Activated CD8-positive, alpha-beta T cell treated with anti-CD3 and anti-CD28 coated beads for 36 hours (primary cell): ENCODE measurements around the gene TNS3. TPM values are rescaled to one million over a fixed set of nuclear protein-coding genes. Genes with fewer than 3 reads are reported as not detected.

Source experiments
- ATAC-seq: fragments of 200-7000 bp; cut with Tn5 transposase; one replicate; pipeline ENCODE4 v1.10.0; 2021; ENCODE audit warnings: mild to moderate bottlenecking, moderate library complexity
- CTCF ChIA-PET: fragments of 350-600 bp; sonication (Branson Sonifier 250); formaldehyde crosslinking; loops from one replicate; lab custom pipeline; 2021; ENCODE audit warnings: antibody characterized with exemption; lab: Charles Lee
- POLR2A ChIA-PET: fragments of 350-600 bp; sonication (Branson Sonifier 250); formaldehyde crosslinking; loops from one replicate; lab custom pipeline; 2021; ENCODE audit warnings: antibody characterized with exemption; lab: Charles Lee
- DNase-seq: peaks from one replicate; pipeline ENCODE4 v3.0.0-alpha.2; 2020
- H3K27ac Mint-ChIP-seq: one replicate; pipeline ENCODE4 v1.8.0; 2021; ENCODE audit warnings: mild to moderate bottlenecking, mixed read lengths
- H3K27me3 Mint-ChIP-seq: one replicate; pipeline ENCODE4 v1.8.0; 2021; ENCODE audit warnings: mixed read lengths
- H3K36me3 Mint-ChIP-seq: one replicate; pipeline ENCODE4 v1.8.0; 2021; ENCODE audit warnings: low read depth, mixed read lengths
- H3K4me1 Mint-ChIP-seq: one replicate; pipeline ENCODE4 v1.8.0; 2021; ENCODE audit warnings: low read depth, mixed read lengths
- H3K4me3 Mint-ChIP-seq: one replicate; pipeline ENCODE4 v1.8.0; 2021; ENCODE audit warnings: mild to moderate bottlenecking, moderate library complexity, mixed read lengths
- H3K9me3 Mint-ChIP-seq: one replicate; pipeline ENCODE4 v1.8.0; 2021; ENCODE audit warnings: mixed read lengths
- CTCF ChIP-seq: fragments of 200-600 bp; IDR thresholded peaks from one replicate; pipeline ENCODE4 v1.8.0; 2022; ENCODE audit warnings: antibody characterized with exemption, mild to moderate bottlenecking
- intact Hi-C: fragments of 100-400 bp; cut with micrococcal nuclease; formaldehyde crosslinking; loops from one replicate; pipeline ENCODE4 v1.10.0; 2022
- total RNA-seq, 2 experiments: library from RNA; stranded (reverse); gene quantifications; one replicate each; pipeline ENCODE4 v1.2.3, GENCODE V29; 2021

TNS3 gene
- total RNA-seq, 2 experiments from 2014 or later, result 0.04 to 0.16 TPM

DNA sequence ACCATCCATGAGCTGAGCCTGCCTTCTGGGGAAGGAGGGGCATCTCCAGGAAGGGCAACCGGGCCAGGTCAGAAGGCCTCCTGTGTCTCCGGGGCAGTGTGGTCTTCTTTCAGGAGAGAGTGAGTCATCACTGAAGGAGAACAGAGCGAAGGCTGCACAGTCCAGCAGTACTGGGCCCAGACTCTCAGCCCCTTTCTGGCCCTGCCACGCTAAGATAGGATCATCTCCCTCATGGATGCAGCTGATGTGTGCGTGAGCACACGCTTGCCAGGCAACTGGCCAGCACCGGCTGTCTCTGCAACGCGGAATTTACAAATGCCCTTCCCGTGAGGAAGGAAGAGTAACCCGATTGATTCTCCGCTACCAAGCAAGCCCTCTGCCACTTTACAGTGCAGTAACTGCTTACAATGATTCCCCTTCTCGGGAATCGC lies 328.2 kb downstream of the TNS3 start:
- Mint-ChIP-seq H3K4me3 (no peak overlapping the region), H3K9me3 (peaks cover 7% of the 10 kb centered on the region), H3K36me3 (no peaks in the 10 kb centered on the region), H3K4me1 (peaks cover 3% of the 10 kb centered on the region), H3K27ac (no peak overlapping the region), H3K27me3 (peaks cover 40% of the 10 kb centered on the region)
- intact Hi-C loops, result no loop called here
- ChIA-PET CTCF (interaction anchor here (0.6 to 2.0 kb wide), 7 partner anchors 9 to 561 kb away, joined by 3 to 16 read pairs (median 3); no protein-coding TSS in a partner anchor), POLR2A (no interaction called here)
- TF ChIP-seq CTCF, result no peak
- DNase-seq (peak; percentile 5), ATAC-seq (no peak)

DNA sequence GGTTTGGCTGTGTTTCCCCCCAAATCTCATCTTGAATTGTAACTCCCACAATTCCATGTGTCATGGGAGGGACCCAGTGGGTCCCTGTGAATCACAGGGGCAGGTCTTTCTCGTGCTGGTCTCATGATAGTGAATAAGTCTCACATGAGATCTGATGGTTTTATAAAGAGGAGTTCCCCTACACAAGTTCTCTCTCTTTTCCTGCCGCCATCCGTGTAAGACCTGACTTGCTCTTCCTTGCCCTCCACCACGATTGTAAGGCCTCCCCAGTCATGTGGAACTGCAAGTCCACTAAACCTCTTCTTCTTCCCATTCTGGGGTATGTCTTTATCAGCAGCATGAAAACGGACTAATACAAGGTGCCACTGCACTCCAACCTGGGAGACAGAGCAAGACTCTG lies 329.2 kb downstream of the TNS3 start:
- intact Hi-C loops, result no loop called here
- Mint-ChIP-seq H3K4me1 (peaks cover 3% of the 10 kb centered on the region), H3K9me3 (peaks cover 7% of the 10 kb centered on the region), H3K27me3 (peaks cover 38% of the 10 kb centered on the region), H3K27ac (no peak overlapping the region), H3K4me3 (no peak overlapping the region), H3K36me3 (no peaks in the 10 kb centered on the region)
- ATAC-seq (no peak), DNase-seq (no peak)
- no peak for TF ChIP-seq CTCF
- CTCF ChIA-PET, result interaction anchor here (1.0 to 2.0 kb wide), 2 partner anchors 13 to 14 kb away, joined by 3 to 16 read pairs; no protein-coding TSS in a partner anchor
- POLR2A ChIA-PET, result no interaction called here

DNA sequence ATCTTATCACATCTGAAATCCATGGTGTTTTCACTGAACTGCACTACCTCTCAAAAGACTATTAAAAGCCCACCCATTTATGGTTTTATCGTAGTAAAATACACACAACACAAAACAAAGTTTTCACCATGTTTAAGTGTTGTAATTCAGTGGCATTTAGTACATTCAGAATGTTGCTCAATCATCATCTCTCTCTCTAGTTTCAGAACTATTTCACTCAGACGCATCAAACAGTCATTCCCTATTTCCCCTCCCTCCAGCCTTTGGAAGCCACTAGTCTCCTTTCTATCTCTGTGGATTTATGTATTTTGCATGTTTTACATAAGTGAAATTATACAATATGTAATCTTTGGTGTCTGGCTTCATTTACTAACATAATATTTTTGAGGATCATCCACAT lies 332.6 kb downstream of the TNS3 start:
- H3K27ac Mint-ChIP-seq, result no peak overlapping the region
- intact Hi-C loops, result no loop called here
- peaks cover 7% of the 10 kb centered on the region for H3K9me3 Mint-ChIP-seq
- H3K4me3 Mint-ChIP-seq, result no peak overlapping the region
- H3K36me3 Mint-ChIP-seq, result no peaks in the 10 kb centered on the region
- TF ChIP-seq CTCF, result no peak
- DNase-seq (no peak), ATAC-seq (no peak)
- ChIA-PET POLR2A (no interaction called here), CTCF (interaction anchor here (1.0 kb wide), 1 partner anchor 17 kb away, joined by 3 read pairs; no protein-coding TSS in a partner anchor)
- H3K4me1 Mint-ChIP-seq, result no peaks in the 10 kb centered on the region
- peaks cover 20% of the 10 kb centered on the region for H3K27me3 Mint-ChIP-seq

- H3K9me3 Mint-ChIP-seq, result peaks cover 7% of the 10 kb centered on the region
- H3K27ac Mint-ChIP-seq, result no peak overlapping the region
- DNase-seq (no peak), ATAC-seq (no peak)
- H3K36me3 Mint-ChIP-seq, result no peaks in the 10 kb centered on the region
- TF ChIP-seq CTCF, result no peak
- H3K27me3 Mint-ChIP-seq, result peaks cover 18% of the 10 kb centered on the region
- H3K4me1 Mint-ChIP-seq, result no peaks in the 10 kb centered on the region
- H3K4me3 Mint-ChIP-seq, result no peak overlapping the region
- intact Hi-C loops, result no loop called here
- ChIA-PET CTCF (interaction anchor here (1.0 kb wide), 1 partner anchor 17 kb away, joined by 3 read pairs; no protein-coding TSS in a partner anchor), POLR2A (no interaction called here)
Measured at GRCh38 chr7:47248797-47249196, 333.1 kb downstream of the TNS3 start.

DNA sequence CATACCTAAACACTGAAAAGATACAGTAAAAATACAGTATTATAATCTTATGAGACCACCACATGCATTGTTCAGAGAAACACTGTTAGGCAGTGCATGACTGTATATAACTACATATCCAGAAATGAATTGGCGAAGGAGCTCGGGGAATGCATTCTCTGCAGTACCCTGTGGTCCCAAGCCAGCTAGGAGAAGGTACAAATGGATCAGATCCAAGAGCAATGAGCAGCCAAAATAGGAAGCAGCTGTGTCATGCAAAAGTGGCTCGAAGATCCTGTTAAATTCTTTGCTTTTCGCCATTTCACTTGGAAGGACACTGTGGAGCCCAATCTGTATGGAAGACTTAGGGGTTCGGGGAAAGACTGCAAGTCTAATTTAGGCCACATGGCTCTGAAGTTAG lies 334.8 kb downstream of the TNS3 start:
- ChIA-PET POLR2A (no interaction called here), CTCF (no interaction called here)
- Mint-ChIP-seq H3K4me3 (no peak overlapping the region), H3K9me3 (peaks cover 5% of the 10 kb centered on the region), H3K27me3 (peaks cover 9% of the 10 kb centered on the region), H3K4me1 (no peaks in the 10 kb centered on the region), H3K36me3 (no peaks in the 10 kb centered on the region), H3K27ac (no peak overlapping the region)
- intact Hi-C loops, result no loop called here
- ATAC-seq (no peak), DNase-seq (no peak)
- TF ChIP-seq CTCF, result no peak
